ENCODE results near the gene SERTAD4. TPM values are rescaled to one million over a fixed set of nuclear protein-coding genes. Genes with fewer than 3 reads are reported as not detected.
A peak's percentile ranks its signal among the peaks of the same experiment; 100 is the strongest.

Gene SERTAD4
- total RNA-seq, 4 donors from 2014 or later = 9.6 to 18.1 (median 14.9) TPM

GRCh38 chr1:210234329-210234757, 1.7 kb downstream of the SERTAD4 start:
- no peak for TF ChIP-seq POLR2A (IDR thresholded peaks at IDR 0.05)
- no peak for TF ChIP-seq CTCF (IDR thresholded peaks at IDR 0.05)
- intact Hi-C loops (cut with DNase I; ENCODE audit: low total_unique reads) = loop anchor here (1.0 to 10.0 kb wide), 2 partner anchors 17 to 80 kb away; no protein-coding TSS in a partner anchor
- no peak for DNase-seq (ENCODE audit: low spot score in 2 of 2)
- WGBS, 2 donors = 31 to 34% methylated on average over 10 of the region's 10 CpGs
- H3K4me3 ChIP-seq (ENCODE audit: low read depth, poor library complexity, severe bottlenecking) = no peak overlapping the region

GRCh38 chr1:210235363-210236053, 2.9 kb downstream of the SERTAD4 start:
- H3K4me3 ChIP-seq (ENCODE audit: low read depth, poor library complexity, severe bottlenecking) = no peak overlapping the region
- no peak for DNase-seq (ENCODE audit: low spot score in 2 of 2)
- TF ChIP-seq CTCF (IDR thresholded peaks at IDR 0.05) (no peak), POLR2A (IDR thresholded peaks at IDR 0.05) (no peak)
- intact Hi-C loops (cut with DNase I; ENCODE audit: low total_unique reads) = loop anchor here (10.0 kb wide), 1 partner anchor 79 kb away; no protein-coding TSS in a partner anchor
- 76 to 79% methylated on average over 3 of the region's 3 CpGs for WGBS, 2 donors

GRCh38 chr1:210236386-210236839, 3.8 kb downstream of the SERTAD4 start:
- no peak for TF ChIP-seq CTCF (IDR thresholded peaks at IDR 0.05)
- TF ChIP-seq POLR2A (IDR thresholded peaks at IDR 0.05) = no peak
- intact Hi-C loops (cut with DNase I; ENCODE audit: low total_unique reads) = loop anchor here (10.0 kb wide), 1 partner anchor 78 kb away; no protein-coding TSS in a partner anchor
- H3K4me3 ChIP-seq (ENCODE audit: low read depth, poor library complexity, severe bottlenecking) = no peak overlapping the region
- 53 to 59% methylated on average over 4 of the region's 4 CpGs for WGBS, 2 donors
- DNase-seq (ENCODE audit: low spot score in 2 of 2) = no peak

- TF ChIP-seq POLR2A (IDR thresholded peaks at IDR 0.05) = no peak
- no peak for TF ChIP-seq CTCF (IDR thresholded peaks at IDR 0.05)
- 14 to 27% methylated on average over 10 of the region's 10 CpGs for WGBS, 2 donors
- peak; percentile 73 to 88 for DNase-seq (ENCODE audit: low spot score in 2 of 2)
- intact Hi-C loops (cut with DNase I; ENCODE audit: low total_unique reads) = loop anchor here (10.0 kb wide), 1 partner anchor 78 kb away; no protein-coding TSS in a partner anchor
- H3K4me3 ChIP-seq (ENCODE audit: low read depth, poor library complexity, severe bottlenecking) = no peak overlapping the region
These were observed 4.3 kb downstream of the SERTAD4 start for GRCh38 chr1:210236840-210237409.

GRCh38 chr1:210237479-210237878, 4.9 kb downstream of the SERTAD4 start:
- no peak for TF ChIP-seq CTCF (IDR thresholded peaks at IDR 0.05)
- no peak for TF ChIP-seq POLR2A (IDR thresholded peaks at IDR 0.05)
- H3K4me3 ChIP-seq (ENCODE audit: low read depth, poor library complexity, severe bottlenecking) = no peak overlapping the region
- intact Hi-C loops (cut with DNase I; ENCODE audit: low total_unique reads) = loop anchor here (10.0 kb wide), 1 partner anchor 77 kb away; no protein-coding TSS in a partner anchor
- no peak for DNase-seq (ENCODE audit: low spot score in 2 of 2)
- 35 to 36% methylated on average over 5 of the region's 5 CpGs for WGBS, 2 donors
